ENCODE data around the gene CHD9NB.

Gene CHD9NB

GRCh38 chr16:53057658-53058057, 5.0 kb upstream of the CHD9NB start:
- Histone ChIP-seq H3K9me3 (ENCODE audit: severe bottlenecking) (no peaks in the 10 kb centered on the region), H3K27me3 (ENCODE audit: insufficient read depth, low read depth, severe bottlenecking) (no peaks in the 10 kb centered on the region), H3K27ac (no peak overlapping the region), H3K36me3 (no peaks in the 10 kb centered on the region), H3K4me3 (ENCODE audit: low read depth, low read length) (no peak overlapping the region)
- TF ChIP-seq CTCF (IDR thresholded peaks at IDR 0.05; ENCODE audit: low read depth, low read length), result no peak
- DNase-seq, result no peak

GRCh38 chr16:53056392-53056881, 3.7 kb upstream of the CHD9NB start:
- no peaks in the 10 kb centered on the region for H3K9me3 ChIP-seq (ENCODE audit: severe bottlenecking)
- DNase-seq, result no peak
- no peak overlapping the region for H3K4me3 ChIP-seq (ENCODE audit: low read depth, low read length)
- H3K27ac ChIP-seq, result no peak overlapping the region
- H3K36me3 ChIP-seq, result no peaks in the 10 kb centered on the region
- TF ChIP-seq CTCF (IDR thresholded peaks at IDR 0.05; ENCODE audit: low read depth, low read length), result no peak
- H3K27me3 ChIP-seq (ENCODE audit: insufficient read depth, low read depth, severe bottlenecking), result no peaks in the 10 kb centered on the region

GRCh38 chr16:53055541-53056391, 3.1 kb upstream of the CHD9NB start:
- Histone ChIP-seq H3K9me3 (ENCODE audit: severe bottlenecking) (no peaks in the 10 kb centered on the region), H3K4me3 (ENCODE audit: low read depth, low read length) (peak overlapping the region; percentile 60), H3K36me3 (no peaks in the 10 kb centered on the region), H3K27ac (no peak overlapping the region), H3K27me3 (ENCODE audit: insufficient read depth, low read depth, severe bottlenecking) (no peaks in the 10 kb centered on the region)
- no peak for DNase-seq
- TF ChIP-seq CTCF (IDR thresholded peaks at IDR 0.05; ENCODE audit: low read depth, low read length), result no peak

- DNase-seq, result peak; percentile 80
These were observed 2.2 kb upstream of the CHD9NB start, which contains the start of gene CHD9 for GRCh38 chr16:53054670-53055485. TSS of gene CHD9 (plus strand) at chr16:53054991. CDS start at chr16:53156090, 101,099 bp downstream.

More at GRCh38 chr16:53054670-53055485, 2.2 kb upstream of the CHD9NB start, which contains the start of gene CHD9:
- Histone ChIP-seq H3K9me3 (ENCODE audit: severe bottlenecking) (no peaks in the 10 kb centered on the region), H3K27me3 (ENCODE audit: insufficient read depth, low read depth, severe bottlenecking) (no peaks in the 10 kb centered on the region), H3K27ac (peak within 1 kb of the TSS; percentile 48), H3K36me3 (no peaks in the 10 kb centered on the region), H3K4me3 (ENCODE audit: low read depth, low read length) (peak within 1 kb of the TSS; percentile 60)
- peak; percentile 96 for TF ChIP-seq CTCF (IDR thresholded peaks at IDR 0.05; ENCODE audit: low read depth, low read length)
